GM21515 (cell line): ENCODE data around the gene NUAK2.
"Not testable (repeated sequence)": the region's sequence is repeated elsewhere in the genome, so short reads cannot be mapped to it uniquely, and the experiment has no call there.

Experiments used
- ATAC-seq: cut with Tn5 transposase; IDR thresholded peaks from one replicate; pipeline ENCODE4 v1.9.1; 2021; ENCODE audit not compliant: unreplicated experiment

The NUAK2 gene

GRCh38 chr1:205298191-205298994 lies 23.2 kb downstream of the NUAK2 start:
- ATAC-seq, result no peak

- ATAC-seq, result not testable (repeated sequence)
Observed at GRCh38 chr1:205297546-205298177, 23.9 kb downstream of the NUAK2 start.

- ATAC-seq, result no peak
Observed at GRCh38 chr1:205296154-205296553, 25.4 kb downstream of the NUAK2 start.

- no peak for ATAC-seq
Observed at GRCh38 chr1:205294934-205295333, 26.6 kb downstream of the NUAK2 start.

GRCh38 chr1:205294175-205294917 lies 27.2 kb downstream of the NUAK2 start:
- ATAC-seq, result no peak

- ATAC-seq, result no peak
Observed at GRCh38 chr1:205293350-205294074, 28.0 kb downstream of the NUAK2 start.

- no peak for ATAC-seq
Observed at GRCh38 chr1:205291596-205291995, 29.9 kb downstream of the NUAK2 start.

GRCh38 chr1:205287767-205288559 lies 33.6 kb downstream of the NUAK2 start:
- ATAC-seq, result peak; percentile 81

- no peak for ATAC-seq
Observed at GRCh38 chr1:205287076-205287475, 34.5 kb downstream of the NUAK2 start.

- ATAC-seq, result no peak
Observed at GRCh38 chr1:205286335-205286950, 35.1 kb downstream of the NUAK2 start.

GRCh38 chr1:205285381-205286101 lies 36.0 kb downstream of the NUAK2 start:
- peak; percentile 28 for ATAC-seq

- no peak for ATAC-seq
Observed at GRCh38 chr1:205284420-205285144, 37.0 kb downstream of the NUAK2 start.

GRCh38 chr1:205283270-205284147 lies 38.0 kb downstream of the NUAK2 start:
- ATAC-seq, result no peak

GRCh38 chr1:205280666-205281395 lies 40.7 kb downstream of the NUAK2 start:
- not testable (repeated sequence) for ATAC-seq

GRCh38 chr1:205279986-205280385 lies 41.6 kb downstream of the NUAK2 start:
- ATAC-seq, result no peak

GRCh38 chr1:205276689-205277065 lies 44.9 kb downstream of the NUAK2 start:
- ATAC-seq, result no peak
